Renal cortical epithelial cell (primary cell): ENCODE results near the gene RAG2. TPM values are rescaled to one million over a fixed set of nuclear protein-coding genes. Genes with fewer than 3 reads are reported as not detected.
A peak's percentile ranks its signal among the peaks of the same experiment; 100 is the strongest.
"Not testable (repeated sequence)": the region's sequence is repeated elsewhere in the genome, so short reads cannot be mapped to it uniquely, and the experiment has no call there.

ENCODE experiments used
- DNase-seq: peaks from one replicate; pipeline ENCODE4 v3.0.0-alpha.2; 2011; ENCODE audit warnings: low read depth
- total RNA-seq: library from RNA; depleted of rRNA; stranded (reverse); fragments of >200 nt; gene quantifications from 2 replicates; pipeline ENCODE4 v1.2.3, GENCODE V29; 2014

The RAG2 gene
- total RNA-seq, 1 donor from 2014 or later = not detected

GRCh38 chr11:36600180-36600579, 2.1 kb upstream of the RAG2 start:
- no peak for DNase-seq

GRCh38 chr11:36596880-36597279, 1.2 kb downstream of the RAG2 start:
- no peak for DNase-seq

GRCh38 chr11:36594316-36594989, 3.6 kb downstream of the RAG2 start, which contains the start of gene IFTAP:
Gene IFTAP (plus strand): TSS chr11:36594502. CDS start chr11:36610104, 15,602 bp downstream.
- DNase-seq = peak; percentile 96

- no peak for DNase-seq
Observed at GRCh38 chr11:36591433-36591832, 6.6 kb downstream of the RAG2 start.

GRCh38 chr11:36590513-36590912, 7.5 kb downstream of the RAG2 start:
- DNase-seq = no peak

GRCh38 chr11:36588099-36588498, 9.9 kb downstream of the RAG2 start:
- DNase-seq = no peak

GRCh38 chr11:36586543-36586942, 11.5 kb downstream of the RAG2 start:
- DNase-seq = no peak

- DNase-seq = no peak
Observed at GRCh38 chr11:36583667-36584066, 14.4 kb downstream of the RAG2 start.

GRCh38 chr11:36581536-36581935, 16.5 kb downstream of the RAG2 start:
- DNase-seq = no peak

GRCh38 chr11:36578458-36578857, 19.6 kb downstream of the RAG2 start:
- DNase-seq = no peak

- peak; percentile 42 for DNase-seq
Observed at GRCh38 chr11:36577859-36578258, 20.2 kb downstream of the RAG2 start.

- no peak for DNase-seq
Observed at GRCh38 chr11:36577373-36577772, 20.7 kb downstream of the RAG2 start.

- peak; percentile 43 for DNase-seq
Observed at GRCh38 chr11:36574486-36574885, 23.6 kb downstream of the RAG2 start.

GRCh38 chr11:36569095-36569494, 28.9 kb downstream of the RAG2 start:
- DNase-seq = no peak

- DNase-seq = no peak
Observed at GRCh38 chr11:36567694-36568093, 30.3 kb downstream of the RAG2 start, which contains the start of gene RAG1. Gene RAG1 (plus strand): TSS chr11:36568007. CDS start chr11:36573305, 5,298 bp downstream.

- DNase-seq = no peak
Observed at GRCh38 chr11:36566407-36567053, 31.5 kb downstream of the RAG2 start.

GRCh38 chr11:36565031-36565610, 32.9 kb downstream of the RAG2 start:
- no peak for DNase-seq

GRCh38 chr11:36564376-36565030, 33.5 kb downstream of the RAG2 start:
- DNase-seq = peak; percentile 64

- no peak for DNase-seq
Observed at GRCh38 chr11:36558571-36559413, 39.2 kb downstream of the RAG2 start.

GRCh38 chr11:36557991-36558390, 40.0 kb downstream of the RAG2 start:
- DNase-seq = no peak

- DNase-seq = not testable (repeated sequence)
Observed at GRCh38 chr11:36557390-36557789, 40.6 kb downstream of the RAG2 start.
